ENCODE data around the gene FSCN2.

Gene FSCN2

GRCh38 chr17:81513753-81514488 lies 14.3 kb upstream of the FSCN2 start:
- peak in 1 of 2 donors; percentile 29 for DNase-seq

DNA sequence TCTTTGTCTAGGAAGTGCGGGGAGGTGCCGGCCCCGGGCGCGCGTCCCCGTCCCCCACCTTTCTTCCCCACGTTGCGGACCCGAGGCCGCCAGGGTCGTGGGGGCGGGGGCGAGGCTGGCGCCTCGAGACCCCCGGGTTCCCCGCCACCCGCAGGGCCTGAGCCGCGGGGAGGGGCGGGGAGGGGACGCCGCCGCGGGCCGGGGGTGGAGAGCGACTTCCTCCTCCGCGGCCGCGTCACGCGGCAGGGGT lies 13.8 kb upstream of the FSCN2 start:
- DNase-seq: no peak

DNA sequence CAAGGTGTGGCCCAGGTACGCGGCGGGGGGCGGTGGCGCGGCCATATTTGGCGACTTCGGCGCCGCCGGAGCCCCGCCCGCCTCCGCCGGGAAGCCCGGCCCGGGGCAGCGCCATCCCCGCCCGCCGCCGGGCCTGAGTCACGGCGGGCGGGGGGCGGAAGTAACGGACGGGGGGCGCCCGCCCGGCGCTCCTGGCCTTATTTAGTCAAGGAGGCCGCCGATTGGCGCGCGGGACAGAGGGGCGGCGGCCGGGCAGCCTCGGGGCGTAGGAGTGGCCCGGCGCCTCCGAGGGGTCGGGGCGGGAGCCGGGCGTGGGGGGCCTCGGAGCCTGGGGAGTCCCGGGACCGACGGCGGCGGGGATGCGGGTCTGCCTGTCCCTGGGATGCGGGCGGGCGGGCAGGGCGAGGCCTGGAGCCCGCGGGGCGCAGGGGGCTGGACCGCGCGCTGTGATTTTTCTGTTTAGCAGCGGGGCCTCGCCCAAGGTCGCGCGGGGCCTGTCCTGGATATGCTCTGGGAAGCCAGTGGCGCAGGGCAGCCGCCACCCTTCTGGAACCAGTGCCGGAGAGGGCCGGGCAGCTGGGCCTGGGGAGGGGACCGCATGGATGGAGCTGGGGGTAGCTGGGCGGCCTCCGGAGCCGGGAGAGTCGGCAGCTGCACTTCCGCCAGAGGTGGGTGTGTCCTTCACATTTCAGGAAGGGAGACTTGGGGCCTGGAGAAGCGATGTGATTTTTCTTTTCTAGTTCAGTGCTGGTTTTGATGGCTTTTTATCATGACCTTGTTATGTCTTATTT lies 13.2 kb upstream of the FSCN2 start:
- peak; percentile 62 to 81 for DNase-seq

DNA sequence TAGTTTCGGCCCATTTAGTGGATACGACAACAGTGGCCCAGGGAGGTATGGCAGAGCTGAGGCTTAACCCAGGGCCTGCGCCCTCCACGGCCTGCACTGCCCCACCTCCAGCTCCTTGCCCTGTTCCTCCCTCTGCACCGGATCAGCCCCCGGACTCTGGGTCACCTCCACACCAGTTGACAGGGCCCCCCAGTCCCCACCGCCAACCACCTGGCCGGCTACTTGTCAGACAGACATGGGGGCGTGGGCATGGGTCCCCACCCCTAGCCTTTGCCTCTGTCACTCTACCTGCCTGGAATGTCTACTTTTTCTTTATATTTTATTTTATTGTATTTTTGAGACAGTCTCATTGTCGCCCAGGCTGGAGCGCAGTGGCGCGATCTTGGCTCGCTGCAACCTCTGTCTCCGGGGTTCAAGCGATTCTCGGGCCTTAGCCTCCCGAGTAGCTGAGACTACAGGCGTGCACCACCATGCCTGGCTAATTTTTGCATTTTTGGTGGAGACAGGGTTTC lies 12.6 kb upstream of the FSCN2 start:
- DNase-seq: no peak

DNA sequence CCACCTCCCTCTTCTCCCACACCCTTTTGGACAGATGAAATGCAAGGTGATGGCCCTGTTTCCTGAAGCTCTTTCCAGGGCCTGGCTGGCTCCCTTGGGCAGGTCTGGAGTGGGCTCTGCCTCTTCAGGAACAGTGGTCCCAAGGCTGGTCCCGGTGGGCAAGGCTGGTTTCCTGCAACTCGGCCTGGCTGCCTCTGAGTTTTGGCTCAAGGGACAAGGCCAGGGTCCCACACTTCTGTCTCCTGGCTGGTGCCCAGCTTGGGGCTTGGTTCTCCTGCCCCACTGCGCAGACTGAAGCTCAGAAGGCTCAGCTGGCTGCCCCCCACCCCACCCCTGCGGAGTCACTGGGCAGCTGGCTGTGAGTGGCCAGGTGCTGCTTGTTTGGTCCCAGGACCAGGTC lies 11.7 kb upstream of the FSCN2 start:
- no peak for DNase-seq

GRCh38 chr17:81517009-81517338 lies 11.2 kb upstream of the FSCN2 start:
- no peak for DNase-seq

DNA sequence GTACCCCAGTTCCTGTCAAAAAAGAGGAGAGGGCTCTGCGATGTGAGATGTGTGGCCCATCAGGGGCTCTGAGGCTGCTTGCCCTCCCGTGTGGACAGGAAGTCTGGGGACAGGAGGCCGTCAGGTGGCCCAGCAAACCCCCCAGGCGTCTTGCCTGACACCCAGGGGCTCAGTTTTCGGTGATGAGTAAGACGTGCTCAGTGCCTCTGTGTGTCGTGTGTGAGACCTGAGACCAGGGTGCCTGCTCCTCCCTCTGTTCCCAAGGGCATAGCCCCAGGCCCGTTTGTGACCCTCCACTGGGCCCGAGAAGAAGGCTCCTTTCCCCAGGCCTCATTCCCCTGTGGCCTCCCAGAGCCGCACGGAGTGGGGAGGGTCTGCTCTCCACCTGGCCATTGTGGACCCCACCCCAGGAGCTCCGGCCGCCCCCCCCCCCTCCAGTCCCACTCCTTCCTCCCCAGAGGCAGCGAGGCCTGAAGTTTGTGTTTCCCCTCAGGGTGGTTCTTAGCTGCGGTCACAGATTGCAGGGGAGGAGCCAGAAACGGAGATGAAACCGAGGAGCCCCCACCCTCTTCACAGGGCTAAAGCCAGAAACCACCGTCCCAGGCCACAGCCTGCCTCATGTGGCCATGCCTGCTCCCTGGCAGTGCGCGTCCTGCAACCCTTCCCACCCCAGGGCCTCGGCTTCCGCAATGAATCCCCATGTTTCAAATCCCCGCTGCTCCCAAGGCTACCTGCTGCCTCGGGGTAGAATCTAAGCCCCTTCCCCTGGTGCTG lies 10.7 kb upstream of the FSCN2 start:
- DNase-seq: peak in 1 of 2 donors; percentile 65

DNA sequence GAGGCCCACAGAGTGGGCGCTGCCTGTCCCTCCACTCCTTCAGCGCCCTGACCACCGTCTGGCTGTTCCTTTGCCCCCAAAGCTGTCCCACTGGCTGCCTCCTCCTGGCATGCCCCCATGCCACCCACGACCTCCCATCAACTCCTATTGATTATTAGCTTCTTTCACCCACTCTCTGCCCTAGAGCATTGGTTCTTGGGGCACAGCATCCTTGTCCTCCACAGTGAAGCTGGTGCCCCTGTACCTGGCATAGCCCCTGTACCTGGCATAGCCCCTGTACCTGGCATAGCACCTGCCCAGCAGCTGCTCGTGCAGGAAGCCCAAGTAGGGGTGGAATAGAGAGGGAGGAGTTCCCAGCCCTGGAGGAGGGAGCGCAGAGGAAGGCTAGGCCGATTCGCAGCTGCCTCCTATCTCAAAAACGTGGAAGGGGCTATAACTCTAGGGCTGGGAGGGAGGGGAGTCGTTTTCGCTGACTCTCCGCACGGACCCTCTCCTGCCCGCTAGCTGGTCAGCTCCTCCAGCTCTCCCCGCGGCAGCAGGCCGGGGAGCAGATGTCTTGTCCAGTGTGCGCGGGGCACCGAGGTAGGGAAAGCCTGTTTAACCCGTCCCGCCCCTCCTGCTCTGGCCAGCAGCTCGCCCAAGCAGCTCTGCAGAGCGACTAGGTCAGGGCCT lies 9.9 kb upstream of the FSCN2 start:
- DNase-seq: no peak

- no peak for DNase-seq
Measured at GRCh38 chr17:81518785-81519283, 9.3 kb upstream of the FSCN2 start.

- peak; percentile 71 to 83 for DNase-seq
Measured at GRCh38 chr17:81519284-81520020, 8.7 kb upstream of the FSCN2 start.

- DNase-seq: no peak
Measured at GRCh38 chr17:81520021-81520901, 7.9 kb upstream of the FSCN2 start.

GRCh38 chr17:81522491-81523401 lies 5.4 kb upstream of the FSCN2 start:
- no peak for DNase-seq

GRCh38 chr17:81523402-81524038 lies 4.7 kb upstream of the FSCN2 start:
- no peak for DNase-seq

DNA sequence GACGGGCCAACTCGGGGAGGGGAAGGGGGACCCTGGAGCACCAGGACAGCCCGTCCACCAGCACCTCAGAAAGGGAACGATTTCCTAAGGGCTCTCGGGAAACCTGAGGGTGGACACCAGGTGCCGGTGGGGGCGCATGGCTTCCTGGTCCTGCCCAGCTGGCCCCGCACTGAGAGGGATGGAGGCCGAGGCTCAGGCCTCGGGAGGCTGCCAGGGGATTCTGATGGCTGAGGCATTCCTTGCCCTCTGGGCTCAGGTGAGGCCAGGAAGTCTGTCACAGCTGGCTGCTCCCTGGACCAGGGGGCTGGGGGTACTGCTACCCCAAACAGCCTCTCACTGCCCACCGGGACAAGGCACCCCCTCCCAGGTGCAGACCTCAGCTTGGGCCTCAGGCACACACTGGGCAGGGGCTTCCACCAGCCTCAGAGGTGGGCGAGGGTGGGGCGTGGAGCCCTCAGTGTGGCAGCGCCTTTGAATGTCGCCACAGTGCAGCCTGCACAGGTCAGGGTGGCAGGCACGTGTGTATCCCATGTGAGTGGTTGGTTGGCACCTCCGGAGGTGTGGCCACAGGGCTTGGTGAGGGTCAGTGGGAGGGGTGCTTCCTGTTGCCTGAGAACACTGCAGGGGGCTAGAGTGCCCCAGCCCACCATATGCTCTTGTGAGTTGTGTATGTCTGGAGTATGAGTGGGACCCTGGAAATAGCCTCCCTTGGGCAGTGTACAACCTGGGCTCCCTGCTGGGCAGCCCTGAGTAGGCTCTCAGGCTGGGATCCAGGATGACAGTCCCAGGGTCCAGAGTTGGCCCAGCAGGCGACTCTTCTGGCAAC lies 3.9 kb upstream of the FSCN2 start:
- no peak for DNase-seq

DNA sequence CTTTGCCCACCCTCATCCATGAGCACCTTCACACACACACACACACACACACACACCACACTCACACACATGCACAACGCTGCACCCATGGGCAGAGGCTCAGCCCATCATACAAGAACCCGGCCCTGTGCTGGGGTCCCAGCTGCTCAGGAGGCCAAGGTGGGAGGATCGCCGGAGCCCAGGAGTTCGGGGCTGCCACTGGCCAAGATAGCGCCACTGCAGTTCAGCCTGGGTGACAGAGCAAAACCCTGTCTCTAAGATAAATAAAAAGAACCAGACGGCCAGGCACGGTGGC lies 3.4 kb upstream of the FSCN2 start:
- DNase-seq: no peak

GRCh38 chr17:81526662-81527571 lies 1.3 kb upstream of the FSCN2 start:
- no peak for DNase-seq

GRCh38 chr17:81528384-81528650 lies 140 bp downstream of the FSCN2 start:
- no peak for DNase-seq

Measured in CD4-positive, alpha-beta T cell treated with Interferon alpha-2 for 1 hour (primary cell).